Measurements from ENCODE around the gene MPDZ.

Gene MPDZ

GRCh38 chr9:13083366-13083765 lies 196.1 kb downstream of the MPDZ start:
- no peak for DNase-seq (ENCODE audit: low read depth)

DNA sequence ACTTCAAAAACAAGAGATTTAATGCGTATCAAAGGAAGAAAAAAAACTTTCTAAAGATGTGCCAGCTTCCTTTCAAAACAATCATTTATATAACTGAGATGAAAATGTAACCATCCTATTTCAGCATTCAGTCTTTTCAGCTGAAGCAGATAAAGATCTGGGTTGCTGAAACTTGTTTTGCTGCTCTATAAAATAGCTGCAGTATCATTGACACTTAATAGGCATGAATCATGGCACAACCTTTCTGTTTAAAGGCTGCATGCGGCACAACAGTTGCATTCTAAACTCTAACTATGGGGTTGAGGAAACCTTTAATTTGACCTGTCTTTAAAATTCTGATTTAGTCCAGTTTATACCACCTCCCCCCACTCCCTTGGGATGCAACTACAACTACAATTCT lies 196.7 kb downstream of the MPDZ start:
- DNase-seq (ENCODE audit: low read depth): no peak

GRCh38 chr9:13078164-13078563 lies 201.3 kb downstream of the MPDZ start:
- peak; percentile 36 for DNase-seq (ENCODE audit: low read depth)

DNA sequence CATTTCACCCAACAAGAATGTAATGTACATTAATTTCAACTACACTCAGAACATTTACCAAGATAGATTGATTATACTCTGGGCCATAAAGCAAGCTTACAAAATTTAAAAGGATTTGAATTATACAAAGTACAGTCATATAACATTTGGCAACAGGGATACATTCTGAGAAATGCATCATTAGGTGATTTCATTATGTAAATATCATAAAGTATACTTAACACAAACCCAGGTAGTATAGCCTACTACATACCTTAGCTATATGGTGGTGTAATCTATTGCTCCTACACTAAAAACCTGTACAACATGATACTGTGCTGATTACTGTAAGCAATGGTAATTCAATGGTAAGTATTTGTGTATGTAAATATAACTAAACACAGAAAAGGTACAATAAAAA lies 202.9 kb downstream of the MPDZ start:
- no peak for DNase-seq (ENCODE audit: low read depth)

DNA sequence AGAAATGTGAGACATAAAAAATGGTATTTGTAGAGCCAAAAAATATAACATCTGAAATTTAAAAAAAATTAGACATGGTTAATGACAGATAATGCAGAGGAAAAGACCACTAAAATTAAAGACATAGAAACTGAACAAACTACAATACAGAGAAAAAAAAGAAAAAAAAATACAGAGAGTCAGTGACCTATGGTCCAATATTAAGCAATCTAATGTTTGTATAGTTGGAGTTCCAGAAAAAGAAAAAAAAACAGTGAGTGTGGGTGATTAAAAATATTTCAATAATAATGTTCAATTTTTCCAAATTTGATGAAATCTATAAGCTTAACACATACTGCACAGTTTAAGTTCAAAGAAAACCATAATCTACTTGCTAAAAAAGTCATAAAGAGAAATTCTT lies 207.6 kb downstream of the MPDZ start:
- DNase-seq (ENCODE audit: low read depth): no peak

GRCh38 chr9:13070612-13071595 lies 208.6 kb downstream of the MPDZ start:
- DNase-seq (ENCODE audit: low read depth): no peak

- DNase-seq (ENCODE audit: low read depth): no peak
Measured at GRCh38 chr9:13069498-13069897, 210.0 kb downstream of the MPDZ start.

DNA sequence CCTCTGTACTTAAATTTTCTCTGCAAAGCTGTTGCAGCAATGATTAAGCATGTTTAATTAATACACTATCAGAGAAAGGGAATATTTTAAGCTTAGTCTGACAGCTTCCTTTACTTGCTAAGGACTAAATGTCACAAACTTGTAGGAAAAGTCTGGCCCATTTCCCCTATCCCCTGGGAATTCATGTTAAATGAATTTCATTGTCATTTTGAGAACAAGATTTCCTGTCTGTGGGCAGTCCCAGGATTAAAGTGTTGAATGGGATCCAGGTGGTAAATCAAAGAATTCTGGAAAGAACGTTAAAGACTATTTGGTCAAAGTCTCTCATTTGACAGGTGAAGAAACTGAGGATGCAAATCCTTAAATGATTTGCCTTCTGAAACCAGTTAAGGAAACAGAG lies 214.8 kb downstream of the MPDZ start:
- no peak for DNase-seq (ENCODE audit: low read depth)

DNA sequence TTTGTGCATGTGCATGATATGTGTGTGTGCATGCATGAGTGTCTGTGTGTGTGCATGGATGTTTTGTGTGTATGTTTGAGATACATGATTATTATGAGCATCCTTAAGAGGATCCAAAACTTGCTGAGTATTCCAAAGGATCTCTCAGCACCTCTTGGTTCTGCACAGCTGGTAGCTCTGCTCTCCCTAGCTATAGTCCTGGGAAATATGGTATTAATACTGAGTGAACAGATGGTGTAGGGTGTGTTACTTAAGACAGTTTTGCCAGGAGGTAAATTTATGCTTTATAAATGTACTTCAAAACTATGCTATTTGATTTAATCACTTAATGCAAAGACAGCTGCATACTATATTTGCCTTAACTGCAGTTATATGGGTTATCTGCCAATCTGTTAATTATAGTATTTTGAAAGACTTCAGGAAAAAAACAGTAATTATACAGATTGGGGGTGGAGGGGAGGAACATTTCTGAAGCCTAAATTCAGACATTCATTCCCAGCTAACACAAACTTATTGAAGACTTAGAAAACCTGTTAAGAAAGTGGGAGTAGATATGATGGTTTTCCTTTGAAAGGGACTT lies 215.5 kb downstream of the MPDZ start:
- no peak for DNase-seq (ENCODE audit: low read depth)

GRCh38 chr9:13061390-13061789 lies 218.1 kb downstream of the MPDZ start:
- no peak for DNase-seq (ENCODE audit: low read depth)
